DLD1 (cell line): ENCODE data around the gene AP3S2.

Experiments
- in situ Hi-C: cut with HindIII; loops from 2 replicates; pipeline ENCODE4 v1.10.0; 2017; ENCODE audit warnings: low sequenced_read_pairs

Gene AP3S2

DNA sequence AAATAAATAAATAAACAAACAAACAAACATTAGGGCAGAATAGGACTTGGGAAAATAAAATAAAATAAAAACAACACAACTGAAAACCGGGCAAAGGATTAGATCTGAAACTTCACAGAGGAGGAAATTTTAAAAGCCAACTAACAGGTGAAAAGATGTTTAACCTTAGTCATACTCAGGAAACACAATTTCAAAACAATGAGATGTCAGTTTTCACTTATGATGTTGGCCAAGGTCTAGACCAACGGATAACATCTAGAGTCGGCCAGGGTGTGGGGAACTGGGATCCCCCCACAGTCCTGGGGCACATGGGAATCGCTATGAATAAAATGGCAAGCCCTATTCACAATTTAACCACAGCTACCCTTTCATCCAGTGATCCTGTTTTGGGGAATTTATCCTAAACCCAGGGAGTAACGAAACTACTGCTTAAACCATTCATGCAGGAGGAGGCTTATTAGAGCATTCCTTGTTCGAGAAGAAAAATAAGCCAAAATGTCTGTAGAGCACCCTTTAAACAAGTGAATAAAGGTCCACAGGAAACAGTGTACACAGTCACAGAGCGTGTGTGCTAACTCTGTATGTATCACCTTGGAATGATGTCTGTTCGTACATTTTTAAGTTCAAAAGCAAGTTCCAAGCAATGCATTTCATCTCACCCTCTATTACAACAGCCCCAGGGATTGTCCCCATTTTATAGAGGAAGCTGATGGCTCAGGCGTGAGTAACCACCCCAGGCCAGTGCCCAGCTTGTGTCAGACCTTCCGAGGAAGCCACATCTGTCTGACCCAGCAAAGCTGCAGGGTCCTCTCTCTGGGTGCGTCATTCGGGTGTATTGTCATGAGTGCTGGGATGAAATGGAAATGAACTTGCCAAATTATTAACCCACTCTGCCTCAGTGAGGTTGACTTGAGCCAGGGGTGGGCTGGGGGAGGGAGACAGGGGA lies 72.9 kb downstream of the AP3S2 start:
- in situ Hi-C loops: no loop called here

DNA sequence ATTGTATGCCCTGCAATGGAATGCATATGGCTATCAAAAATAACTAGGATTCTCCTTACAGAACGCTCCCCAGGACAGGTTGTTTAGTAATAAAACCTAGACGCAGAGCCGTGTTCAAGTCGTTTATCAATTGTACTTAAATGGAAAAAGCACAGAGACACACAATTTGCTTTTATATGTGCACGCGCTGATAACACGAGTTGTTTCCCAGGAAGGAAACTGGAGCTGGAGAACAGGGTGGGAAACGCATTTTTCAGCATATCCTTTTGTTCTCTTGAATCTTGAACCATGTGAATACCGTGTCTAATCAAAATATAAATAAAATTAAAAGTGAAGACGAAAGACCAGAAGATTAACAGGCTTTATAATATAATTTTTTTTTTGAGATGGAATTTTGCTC lies 75.5 kb downstream of the AP3S2 start:
- in situ Hi-C loops: no loop called here

DNA sequence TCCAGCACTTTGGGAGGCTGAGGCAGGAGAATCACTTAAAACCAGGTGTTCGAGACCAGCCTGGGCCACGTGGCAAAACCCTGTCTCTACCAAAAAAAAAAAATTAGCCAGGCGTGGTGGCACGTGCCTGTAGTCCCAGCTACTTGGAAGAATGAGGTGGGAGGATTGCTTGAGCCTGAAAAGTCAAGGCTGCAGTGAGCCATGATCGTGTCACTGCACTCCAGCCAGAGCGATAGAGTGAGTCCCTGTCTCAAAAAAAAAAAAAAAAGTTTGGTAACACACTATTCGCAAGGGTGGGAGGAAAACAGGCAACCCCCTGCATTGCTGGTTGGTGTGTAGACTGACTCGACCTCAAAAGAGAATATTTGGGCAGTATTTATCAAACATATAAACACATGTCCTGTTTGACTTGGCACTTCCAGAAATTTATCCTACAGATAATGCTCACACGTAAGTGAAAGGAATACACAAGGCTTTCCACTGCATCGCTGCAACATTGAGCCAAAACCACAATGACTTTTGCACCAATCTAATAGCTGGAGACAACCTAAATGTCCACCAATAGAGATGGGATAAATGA lies 76.0 kb downstream of the AP3S2 start:
- in situ Hi-C loops: no loop called here

DNA sequence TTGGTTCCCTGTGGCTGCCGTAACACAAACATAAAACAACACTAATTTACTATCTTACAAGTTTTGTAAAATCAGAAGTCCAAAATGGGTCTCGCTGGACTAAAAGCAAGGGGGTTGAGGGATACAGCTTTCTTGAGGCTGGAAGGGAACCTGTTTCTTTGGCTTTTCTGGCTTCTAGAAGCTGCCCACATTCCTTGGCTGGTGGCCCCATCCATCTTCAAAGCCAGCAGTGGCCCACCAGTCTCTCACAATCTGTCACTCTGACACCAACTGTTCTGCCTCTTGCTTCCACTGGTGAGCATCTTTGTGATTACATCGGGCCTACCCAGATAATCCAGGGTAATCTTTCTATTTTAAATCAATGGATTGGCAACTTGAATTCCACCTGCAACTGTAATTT lies 78.0 kb downstream of the AP3S2 start:
- in situ Hi-C loops: no loop called here

DNA sequence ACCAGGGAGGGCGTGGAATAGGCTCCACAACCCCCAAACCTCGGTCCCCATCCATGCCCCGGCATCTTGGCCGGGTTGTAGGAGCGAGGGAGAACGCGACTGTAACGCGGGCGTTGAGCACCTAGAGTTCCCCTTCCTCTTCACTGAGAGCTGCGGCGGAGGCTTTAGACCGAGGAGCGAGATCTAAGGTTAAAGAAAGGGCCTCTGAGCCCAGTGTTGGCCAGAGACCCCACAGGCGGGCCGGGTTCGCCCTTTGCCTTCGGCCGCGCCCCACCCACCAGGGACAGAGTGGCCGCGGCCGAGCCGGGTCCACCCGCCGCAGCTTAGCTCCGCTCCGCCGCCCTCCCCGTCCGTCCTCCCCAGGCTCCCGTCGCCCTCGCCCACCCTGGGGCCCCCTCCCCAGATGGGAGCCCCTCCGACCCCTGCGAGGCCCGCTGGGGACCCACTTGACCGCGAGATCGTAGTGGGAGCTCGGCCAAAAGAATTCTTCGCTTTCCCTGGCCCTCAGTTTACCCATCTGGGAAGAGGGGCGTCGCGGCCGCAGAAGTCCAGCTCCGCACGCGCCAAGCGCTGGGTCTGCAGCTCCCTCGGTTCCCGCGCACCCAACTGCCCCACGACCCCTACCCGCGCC lies 79.6 kb downstream of the AP3S2 start:
- in situ Hi-C loops: no loop called here

DNA sequence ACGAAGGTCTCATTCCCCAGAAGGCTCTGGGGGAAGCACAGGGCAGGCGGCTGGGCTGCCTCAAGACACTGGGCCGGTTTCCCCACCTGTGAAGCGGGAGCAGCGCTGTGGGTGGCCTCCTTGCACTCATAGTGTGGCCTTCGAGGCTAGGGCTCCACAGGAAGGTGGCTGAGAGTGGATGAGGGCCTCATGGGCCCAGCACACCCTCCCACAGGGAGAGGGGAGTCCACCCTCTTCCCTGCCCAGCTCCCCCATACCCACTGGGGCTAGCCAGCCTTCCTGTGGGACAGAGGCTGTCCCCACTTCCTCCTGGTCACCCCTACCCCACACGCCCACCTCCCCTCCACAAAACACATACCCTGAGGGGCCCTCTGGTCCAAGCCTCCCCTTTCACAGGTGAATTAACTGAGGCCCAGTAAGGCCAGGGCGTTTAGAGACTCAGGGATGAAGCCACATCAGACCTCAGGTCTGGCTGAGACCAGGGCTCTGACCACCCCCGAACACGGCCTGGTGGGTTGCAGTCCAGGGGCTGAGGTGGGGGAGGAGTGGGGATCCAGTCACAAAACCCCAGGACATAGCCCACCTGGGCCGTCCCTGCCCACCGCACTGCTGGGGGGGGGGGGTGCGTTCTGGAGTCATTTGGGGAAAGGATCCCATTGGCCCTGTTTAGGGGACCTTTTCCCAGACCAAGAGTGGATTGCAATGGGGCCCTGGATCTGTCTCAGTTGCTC lies 80.2 kb downstream of the AP3S2 start:
- in situ Hi-C loops: no loop called here

DNA sequence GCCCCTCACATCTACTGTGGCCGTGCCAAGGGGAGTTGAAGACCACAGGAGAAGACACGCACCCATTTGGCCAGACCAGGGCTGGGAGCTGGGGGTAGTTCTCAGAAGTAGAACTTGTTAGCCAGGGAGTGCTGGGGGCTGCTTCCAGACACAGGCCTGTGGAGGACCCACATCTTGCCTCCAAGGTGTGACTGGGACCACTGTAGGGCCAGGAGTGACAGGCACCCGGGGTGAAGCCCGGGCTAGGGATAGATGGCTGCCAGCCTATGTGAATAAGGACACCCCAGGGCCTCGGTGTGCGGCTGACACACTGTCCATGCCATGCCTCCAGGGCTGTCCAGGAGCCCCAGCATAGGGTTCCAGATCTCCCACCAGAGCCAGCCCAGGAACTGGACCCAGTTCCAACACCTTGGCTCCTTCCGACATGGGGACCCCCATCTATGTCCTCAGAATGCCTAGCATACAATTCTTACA lies 80.9 kb downstream of the AP3S2 start:
- in situ Hi-C loops: no loop called here

DNA sequence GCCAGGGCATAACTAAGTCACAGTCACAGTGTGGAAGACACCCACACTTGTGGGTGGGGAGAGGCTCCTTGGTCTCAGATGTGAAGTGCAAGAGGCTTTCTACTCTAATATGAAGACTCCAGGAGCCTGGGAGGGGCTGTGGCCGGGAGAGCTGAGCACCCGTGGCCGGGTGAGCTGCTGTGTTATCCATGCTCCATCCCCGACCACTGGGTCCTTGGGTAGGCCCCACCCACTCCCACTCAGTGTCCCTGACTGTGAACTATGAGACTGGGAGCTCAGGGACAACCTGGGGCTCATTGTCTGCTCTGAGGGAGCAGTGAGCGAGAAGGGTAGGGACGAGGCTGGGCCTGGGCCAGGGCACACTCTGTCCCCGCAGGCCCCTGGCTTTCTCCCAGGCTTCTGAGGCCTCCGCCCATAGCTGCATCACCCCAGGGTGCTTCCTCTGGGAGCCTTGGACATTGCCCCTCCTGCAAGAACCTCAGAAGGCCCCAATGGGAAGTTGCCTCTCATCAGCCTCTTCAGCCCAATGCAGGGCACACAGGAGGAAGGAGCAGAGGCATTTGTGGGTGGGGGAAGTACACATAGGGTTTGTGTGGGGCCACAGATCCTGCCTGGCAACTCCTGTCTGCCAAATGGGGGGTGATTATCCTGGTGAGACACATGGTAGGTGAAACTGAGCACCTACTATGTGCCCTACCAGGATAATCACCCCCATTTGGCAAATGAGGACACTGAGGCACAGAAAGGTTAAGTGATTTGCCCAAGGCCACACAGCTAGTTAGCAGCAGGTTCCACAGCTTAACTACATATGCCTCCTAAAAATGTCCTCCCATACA lies 81.6 kb downstream of the AP3S2 start:
- in situ Hi-C loops: no loop called here

DNA sequence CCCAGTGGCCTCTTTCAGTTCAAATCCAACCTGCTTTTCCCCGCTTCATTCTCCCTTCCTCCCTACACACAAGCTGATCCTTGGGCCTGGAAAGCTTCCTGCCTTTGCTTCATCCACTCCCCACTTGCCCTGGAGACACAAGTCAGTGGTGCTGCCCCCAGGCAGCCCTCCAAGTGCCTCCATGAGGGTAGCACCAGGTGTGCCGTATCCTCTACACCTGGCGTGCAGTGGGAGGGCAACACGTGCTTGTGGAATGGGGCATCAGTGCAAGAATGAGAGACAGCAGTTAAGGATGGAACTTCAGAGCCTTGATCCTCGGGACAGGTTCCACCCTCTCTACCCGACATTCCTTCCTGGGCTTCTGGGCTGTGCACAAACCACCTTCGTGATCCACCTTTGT lies 83.0 kb downstream of the AP3S2 start:
- in situ Hi-C loops: no loop called here

DNA sequence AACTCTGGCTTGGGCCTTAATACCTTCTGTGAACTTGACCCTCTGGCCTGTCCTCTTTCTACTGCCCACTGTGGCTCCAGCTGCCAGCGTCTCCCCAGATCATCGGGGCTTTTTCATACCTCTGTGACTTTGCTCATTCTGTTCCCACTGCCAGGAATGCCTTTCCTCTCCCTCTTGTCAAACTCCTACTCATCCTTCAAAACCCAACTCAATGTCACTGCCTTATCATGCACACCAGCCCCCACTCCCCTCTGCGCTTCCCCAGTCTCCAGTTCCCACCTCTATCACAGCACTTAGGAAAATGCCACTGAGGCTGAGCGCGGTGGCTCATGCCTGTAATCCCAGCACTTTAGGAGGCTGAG lies 84.0 kb downstream of the AP3S2 start:
- in situ Hi-C loops: no loop called here

DNA sequence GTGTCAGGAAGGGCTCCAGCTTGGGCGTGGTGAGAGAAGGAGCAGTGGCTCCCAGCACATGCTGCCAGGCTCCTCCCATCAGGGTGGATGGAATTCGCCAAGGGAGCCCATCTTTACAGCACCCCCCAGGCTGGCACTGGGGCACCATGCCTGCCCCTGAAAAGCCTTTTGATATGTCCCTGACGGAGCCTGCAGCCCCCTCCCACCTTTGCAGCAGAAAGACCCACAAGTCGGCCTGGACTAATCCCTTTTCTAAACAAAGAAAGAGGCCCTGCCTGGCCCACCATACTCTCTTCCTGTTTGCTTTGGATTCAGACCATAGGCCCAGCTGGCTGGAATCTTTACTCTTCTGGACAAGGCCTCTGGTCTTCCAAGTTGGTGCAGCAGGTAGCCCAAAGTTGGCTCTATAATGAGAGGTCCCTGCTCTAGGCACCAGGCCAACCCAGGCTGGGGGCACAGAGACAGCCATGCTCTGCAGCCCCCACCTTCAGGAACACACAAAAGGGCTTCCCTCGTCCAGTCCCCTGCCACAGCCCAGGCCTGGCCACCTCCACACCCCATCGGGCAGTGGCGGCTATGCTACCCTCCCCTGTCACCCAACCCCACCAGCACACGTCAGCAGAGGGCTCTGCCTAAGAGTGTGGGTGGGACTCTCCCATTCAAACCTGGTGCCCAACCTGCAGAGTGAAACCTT lies 84.6 kb downstream of the AP3S2 start:
- in situ Hi-C loops: no loop called here

DNA sequence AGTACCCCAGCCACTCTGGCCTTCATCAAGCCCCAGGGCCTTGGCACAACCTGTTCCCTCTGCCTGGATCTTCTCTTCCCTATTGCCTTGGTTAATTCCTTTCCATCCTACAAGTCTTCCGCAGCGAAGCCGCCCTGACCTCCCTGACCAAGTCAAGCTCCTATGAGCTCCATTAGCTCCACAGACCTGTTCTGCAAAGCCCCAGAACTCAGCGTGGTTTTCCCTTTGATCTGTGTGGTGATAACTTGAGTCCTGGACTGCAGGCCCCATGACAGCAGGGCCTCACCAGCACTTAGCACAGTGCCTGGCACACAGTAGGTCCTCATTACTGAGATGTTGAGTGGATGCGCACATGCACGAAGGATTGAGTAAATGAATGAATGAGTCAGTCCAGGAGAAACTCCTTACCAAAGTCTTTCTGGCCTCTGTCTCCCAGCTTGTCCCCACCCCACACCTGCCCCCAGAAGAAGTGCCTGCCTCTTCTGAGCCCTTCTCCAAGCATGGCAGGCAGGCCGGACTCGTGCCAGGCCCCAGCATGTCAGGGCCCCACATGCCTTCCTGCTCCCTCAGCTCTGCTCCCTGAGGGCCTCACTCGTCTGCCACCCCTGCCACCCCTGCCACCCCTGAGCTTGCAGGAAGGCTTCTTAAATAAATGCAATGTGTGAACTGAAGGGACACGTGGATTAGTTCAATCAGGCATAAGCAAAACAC lies 85.5 kb downstream of the AP3S2 start:
- in situ Hi-C loops: no loop called here

DNA sequence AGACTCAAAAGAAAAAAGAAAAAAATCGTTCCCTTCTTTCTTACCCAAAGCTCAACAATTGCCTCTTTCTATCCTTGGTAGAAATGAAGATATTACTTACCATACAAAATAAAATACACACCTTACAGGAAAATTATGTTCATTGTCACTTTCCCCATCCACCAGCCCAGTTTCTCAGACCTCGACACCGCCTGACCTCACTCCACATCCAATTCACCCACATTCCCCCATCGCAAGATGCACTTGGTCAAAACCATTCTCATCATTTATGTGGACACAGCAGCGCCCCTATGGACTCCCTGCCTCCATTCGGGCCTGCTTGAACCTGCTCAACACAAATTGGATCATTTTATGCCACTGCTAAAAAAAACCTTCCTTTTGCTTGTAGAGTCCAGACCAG lies 86.1 kb downstream of the AP3S2 start:
- in situ Hi-C loops: no loop called here

DNA sequence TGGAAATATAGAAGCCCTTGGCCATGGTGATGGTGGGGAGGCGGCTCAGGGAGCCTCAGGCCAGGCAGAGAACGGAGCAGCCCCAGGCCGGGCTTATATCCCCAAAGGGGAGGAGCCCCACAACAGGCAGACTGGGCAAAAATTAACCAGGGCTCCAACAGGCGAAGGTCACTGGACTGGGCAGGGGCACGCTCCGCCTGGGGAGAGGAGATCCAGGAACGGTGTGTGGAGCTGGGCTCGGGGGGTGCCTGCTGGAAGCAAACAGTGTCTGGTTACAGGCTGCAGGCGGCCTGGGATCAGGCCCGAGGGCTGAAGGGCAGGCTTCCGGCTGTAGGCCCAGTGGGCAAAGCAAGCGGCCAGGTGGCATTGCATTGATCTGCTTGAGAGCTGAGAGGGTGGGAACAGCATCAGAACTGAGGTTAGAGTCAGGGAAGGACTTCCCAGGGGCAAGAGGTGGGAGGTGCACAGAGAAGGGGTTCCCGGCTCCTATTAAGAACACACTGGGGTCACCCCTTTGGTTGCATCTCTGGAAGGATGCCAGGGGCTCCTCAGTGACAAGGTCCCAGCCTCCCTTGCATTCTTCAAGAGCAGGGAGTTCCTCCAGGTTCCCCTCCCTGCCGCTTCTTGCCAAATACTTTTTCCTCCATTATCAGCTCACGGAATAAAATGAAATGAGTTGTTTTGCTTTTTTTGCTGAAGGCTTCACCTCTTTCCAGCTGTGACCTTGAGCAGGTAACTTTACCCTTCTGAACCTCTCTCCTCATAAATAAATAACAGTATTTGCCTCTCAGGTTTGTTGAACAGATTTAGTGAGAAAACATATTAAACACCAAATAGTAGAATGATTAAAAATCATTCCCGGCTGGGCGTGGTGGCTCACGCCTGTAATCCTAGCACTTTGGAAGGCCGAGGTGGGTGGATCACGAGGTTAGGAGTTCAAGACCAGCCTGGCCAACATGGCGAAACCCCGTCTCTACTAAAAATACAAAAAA lies 86.9 kb downstream of the AP3S2 start:
- in situ Hi-C loops: no loop called here

DNA sequence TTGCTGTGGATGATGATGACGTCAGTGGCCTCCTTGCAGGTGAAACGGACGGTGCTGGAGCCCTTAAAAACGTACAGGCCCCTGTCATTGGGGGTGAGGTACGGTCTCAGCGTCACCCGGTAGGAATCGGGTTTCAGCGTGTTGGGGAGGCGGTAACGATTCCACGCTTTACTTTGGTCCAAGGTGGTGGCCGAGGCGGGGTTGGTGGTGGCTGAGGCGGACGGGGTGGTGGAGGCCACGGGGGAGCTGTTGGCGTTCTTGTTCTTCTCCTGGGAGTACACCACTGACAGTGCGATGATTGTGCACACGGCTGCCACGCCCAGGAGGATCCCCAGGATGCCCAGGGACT lies 87.6 kb downstream of the AP3S2 start:
- in situ Hi-C loops: no loop called here

DNA sequence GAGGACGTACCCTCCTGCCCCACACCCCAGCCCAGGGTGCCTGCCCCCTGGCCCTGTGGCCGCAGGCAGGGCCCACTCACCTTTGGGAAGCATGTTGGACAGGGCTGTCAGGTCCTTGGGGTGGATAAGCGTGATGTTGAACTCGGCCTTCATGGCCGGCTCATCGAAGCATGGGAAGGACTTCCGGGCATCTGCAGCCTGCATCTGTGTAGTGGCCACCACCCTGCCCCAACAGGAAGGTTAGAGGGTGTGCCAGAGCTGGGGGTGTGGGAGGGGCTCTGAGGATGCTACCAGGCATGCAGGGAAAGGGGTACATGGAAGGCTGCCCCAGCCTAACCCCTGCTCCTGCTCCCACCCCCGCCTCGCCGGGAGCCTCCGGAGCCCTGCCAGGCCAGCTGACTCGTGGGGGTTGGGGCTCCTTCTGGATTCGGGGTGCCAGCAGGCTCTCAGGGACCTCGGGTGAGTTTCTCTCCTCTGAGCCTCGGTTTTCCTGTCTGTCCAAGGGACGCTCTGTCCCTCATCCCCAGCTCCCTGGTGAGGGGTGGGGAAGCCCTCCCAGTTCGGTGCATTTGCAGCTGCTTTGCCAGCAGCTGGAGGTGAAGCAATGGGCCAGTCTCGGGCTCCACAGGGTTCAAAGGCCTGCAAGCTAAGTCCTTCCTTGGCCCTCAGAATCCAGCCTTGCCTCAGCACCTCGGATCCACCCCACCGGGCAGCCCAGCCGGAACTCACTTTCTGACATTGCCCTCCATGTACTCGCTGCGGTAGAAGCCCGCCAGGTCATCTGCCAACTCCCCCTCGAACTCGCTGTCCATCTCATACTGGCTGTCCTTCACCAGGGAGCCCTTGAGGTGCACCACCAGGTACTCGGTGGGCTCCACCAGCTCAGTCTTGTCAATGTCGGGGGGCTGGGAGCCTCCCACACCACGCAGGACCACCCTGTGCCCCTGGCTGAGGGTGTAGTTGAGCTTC lies 88.3 kb downstream of the AP3S2 start:
- in situ Hi-C loops: no loop called here
